Activated CD4-positive, CD25-positive, alpha-beta regulatory T cell treated with anti-CD3 and anti-CD28 coated beads, Interleukin-2, amount 50 U/mL, for 16 hours (primary cell): ENCODE measurements around the gene MYO18B.

Source experiments
- DNase-seq: peaks from one replicate; pipeline ENCODE4 v3.0.0-alpha.2; 2020; ENCODE audit warnings: low read depth, low spot score

MYO18B gene

DNA sequence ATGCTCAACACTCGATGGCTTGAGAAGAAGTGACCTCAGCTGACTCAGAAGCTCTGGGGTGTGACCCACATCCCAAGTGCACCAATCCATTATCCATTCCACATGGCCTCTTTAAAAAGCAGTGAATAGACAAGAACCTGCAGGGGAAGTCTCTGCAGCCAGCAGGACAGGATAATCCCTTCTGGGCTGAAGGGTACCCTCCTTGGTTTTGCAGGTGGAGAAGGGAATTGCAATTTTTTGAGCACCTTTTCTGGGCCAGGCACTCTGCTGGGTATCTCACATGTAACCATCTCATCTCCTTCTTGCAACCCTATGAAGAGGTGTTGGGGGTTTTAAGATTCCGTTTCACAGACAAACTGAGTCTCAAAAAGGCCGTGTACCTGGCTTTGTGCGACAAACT, 76.6 kb downstream of the MYO18B start:
- DNase-seq = no peak

DNA sequence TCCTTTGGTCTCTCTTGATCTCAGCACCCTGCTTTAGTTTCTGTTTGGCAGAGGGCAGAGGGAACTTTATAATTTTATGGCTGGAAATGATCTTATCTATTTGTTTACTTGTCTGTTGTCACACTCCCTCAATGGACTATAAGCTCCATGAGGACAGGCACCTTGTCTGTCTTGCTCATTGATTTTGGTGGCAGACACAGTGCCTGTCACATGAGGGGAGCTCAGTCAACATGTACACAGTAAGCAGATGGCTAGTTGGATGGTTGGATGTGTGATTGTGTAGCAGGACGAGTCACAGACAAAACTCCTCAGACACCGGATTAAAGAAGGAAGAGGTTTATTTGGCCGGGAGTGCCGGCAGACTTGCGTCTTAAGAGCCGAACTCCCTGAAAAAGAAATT, 80.4 kb downstream of the MYO18B start:
- DNase-seq = no peak

DNA sequence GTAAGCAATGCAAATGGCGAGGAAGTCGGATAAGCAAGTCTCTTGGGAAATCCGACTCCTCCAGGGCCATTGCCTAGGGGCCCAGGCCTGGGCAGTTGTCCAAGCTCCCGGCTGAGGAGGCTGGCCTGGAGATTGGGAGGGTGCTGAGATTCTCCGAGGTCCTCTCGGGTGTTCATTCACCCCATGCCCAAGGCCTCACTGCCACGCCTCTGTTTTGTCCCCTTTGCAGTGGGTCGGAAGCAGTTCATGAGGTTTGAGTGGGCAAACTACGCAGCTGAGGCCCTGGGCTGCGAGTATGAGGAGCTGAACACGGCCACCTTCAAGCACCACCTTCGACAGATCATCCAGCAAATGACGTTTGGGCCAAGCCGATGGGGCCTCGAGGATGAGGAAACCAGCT, 81.3 kb downstream of the MYO18B start:
- DNase-seq = no peak

DNA sequence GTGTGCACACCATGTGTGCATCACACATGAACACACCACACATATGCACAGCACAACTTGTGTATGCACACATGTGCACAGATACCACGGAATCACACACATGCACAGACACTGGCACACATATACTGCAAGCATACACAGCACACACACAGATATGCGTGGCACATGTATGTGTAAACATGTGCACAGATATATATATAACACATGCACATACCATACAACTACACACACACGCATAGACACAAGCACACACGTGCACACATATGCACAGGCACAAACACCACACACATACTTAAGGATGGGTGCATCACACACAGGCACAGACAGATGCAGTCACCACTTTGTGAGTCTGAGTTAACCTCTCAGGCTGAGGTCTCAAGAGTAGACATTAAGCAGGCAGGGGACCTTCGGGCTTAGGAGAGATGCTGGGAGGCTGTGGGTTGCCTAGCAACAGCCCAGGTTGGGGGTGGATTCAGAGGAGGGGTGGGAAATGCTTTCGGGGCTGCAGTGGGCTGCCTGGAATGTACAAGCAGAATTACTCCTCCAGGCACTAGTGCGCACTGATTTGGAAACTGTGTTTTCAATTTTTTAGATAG, 82.9 kb downstream of the MYO18B start:
- DNase-seq = no peak

DNA sequence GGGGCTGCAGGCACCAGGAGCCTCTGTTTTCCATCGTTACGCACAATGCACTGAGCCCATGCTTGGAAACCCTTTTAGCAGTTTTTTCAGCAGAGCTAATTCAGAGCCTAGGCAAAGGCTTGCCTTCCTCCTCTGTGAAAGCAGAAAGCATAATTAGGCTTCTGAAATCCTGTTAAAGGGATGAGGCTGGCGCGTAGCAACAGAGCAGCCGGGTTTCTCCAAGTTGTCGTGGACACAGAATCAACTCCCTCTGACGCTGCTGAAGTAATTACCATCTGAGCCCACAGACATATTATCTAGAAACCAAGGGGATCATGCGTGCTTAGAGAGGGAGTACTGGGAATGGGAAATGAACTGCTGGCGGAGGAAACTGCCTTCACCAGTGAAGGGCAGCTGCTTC, 85.4 kb downstream of the MYO18B start:
- no peak for DNase-seq

DNA sequence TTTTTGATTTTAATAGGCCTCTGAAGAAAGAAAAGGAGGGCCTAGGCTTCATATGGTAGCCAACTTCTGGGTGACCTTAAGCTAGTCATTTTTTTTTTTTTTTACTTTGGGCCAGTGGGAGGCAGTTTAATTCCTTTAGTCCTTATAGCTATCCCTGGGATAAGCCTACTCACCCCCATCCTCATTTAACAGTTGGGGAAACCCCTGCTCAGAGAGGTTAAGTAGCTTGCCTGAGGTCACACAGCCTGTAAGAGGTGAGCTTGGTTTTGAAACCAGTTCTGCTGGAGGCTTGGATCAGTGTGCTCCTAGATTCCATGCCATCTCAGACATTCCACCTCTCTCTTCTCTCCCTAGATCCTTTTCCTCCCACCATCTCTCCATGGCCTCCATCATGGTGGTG, 86.4 kb downstream of the MYO18B start:
- no peak for DNase-seq

DNA sequence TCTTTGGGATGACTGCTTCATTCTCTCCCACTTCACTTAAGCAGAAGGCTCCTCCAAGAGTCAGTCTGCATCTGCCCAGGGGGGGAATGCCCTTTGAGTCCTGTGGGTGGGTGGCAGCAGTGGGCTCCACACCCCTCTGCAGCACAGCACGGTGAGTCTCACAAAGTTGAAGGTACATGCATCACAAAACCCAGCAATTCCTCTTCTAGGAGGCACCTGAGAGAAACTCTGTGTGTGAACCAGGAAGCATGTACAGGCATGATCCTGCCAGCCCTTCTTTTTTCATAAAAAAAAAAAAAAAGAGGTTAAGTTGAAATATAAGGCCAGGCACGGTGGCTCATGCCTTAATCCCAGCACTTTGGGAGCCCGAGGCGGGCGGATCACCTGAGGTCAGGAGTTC, 87.2 kb downstream of the MYO18B start:
- no peak for DNase-seq

DNA sequence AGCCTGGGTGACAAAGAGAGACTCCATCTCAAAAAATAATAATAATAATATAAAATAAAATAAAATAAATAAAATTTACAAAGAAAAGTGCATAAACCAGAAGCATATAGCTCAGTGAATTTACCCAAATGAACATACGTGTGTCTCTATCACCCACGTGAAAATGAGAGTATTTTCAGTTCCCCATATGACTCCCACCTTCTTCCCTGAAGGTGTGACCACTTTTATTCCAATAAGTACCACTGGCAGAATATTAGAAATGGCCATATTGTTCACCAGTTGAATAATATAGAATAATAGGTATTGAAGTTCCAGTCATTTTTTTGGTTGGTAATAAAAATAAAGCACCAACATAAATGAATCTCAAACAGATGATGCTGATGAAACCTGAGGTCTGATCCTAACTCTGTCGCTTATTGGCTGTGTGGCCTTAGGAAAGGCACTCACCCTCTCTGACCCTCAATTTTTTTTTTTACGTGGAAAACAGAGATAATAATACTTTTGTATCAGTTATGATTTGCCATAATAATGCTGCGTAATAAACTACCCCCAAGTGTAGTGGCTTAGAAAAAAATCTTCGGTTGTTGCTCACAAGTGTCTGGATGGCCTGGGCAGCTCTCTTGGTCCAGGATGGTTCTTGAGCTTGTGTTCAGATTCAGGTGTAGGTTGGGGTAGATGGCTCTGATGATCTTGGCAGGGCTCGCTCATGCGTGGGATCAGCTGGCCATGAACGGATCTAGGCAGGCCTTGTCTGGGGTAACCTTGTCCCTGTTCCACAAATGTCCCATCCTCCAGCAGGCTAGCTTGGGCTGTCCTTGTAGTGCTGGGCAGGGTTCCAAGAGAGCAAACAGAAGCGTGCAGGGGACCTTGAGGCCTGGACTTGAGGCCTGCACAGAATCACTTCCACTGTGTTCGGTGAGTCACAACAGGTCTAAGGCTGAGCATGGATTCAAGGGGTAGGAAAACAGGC, 88.1 kb downstream of the MYO18B start:
- no peak for DNase-seq

DNA sequence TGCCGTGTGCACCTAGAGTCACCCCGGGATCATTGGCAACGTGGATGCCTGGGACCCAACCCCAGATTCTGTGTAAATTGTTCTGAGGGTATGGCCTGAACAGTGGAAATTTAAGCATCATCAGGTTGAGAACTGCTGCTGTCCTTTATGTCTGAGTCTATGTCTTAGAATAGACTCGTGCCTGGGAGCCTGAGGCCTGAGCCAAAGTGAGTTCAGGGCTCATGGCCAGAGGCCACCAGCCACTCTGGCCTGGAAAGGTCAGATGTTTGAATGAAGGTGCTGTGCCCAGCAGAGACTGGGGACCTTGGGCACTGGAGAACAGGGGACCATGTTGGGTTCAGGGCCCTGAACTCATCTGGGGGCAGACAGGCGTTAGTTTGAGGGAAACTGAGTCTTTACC, 91.1 kb downstream of the MYO18B start:
- DNase-seq = no peak

DNA sequence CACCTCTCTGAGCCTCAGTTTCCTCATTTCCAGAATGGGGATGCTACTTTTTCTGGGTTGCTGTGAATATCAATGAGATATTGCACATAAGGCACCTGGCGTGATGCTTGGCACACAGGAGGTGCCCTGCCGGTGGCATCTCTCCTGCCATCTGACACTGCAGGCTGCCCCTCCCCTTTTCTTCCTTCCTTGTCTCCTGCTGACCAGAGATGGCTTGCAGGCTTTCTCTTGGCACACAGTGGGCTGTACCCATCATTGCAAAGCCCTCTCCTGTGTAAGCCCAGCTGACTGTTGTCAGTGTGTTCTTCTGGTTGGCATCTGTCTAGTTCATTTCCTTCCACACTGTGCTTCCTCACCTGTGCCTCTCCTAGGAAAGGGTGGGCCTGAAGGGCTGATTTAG, 91.7 kb downstream of the MYO18B start:
- DNase-seq = no peak

DNA sequence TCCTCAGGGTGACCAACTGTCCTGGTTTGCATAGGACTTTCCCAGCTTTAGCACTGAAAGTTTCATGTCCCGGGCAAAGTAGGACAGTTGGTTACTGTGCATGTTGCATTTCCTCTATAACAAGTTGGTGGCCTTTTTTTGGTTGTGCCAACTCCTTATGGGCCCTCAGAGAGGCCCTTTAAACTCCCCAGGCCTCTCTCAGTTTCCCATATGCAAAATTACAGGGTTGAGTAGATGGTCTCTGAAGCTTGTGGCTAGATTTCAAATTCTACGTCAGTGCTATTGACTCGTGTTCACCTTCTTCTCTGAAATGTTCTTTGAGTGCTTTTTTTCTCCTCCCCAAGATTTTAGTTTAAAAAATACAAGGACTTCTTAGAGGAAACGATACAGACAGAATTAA, 92.5 kb downstream of the MYO18B start:
- no peak for DNase-seq

DNA sequence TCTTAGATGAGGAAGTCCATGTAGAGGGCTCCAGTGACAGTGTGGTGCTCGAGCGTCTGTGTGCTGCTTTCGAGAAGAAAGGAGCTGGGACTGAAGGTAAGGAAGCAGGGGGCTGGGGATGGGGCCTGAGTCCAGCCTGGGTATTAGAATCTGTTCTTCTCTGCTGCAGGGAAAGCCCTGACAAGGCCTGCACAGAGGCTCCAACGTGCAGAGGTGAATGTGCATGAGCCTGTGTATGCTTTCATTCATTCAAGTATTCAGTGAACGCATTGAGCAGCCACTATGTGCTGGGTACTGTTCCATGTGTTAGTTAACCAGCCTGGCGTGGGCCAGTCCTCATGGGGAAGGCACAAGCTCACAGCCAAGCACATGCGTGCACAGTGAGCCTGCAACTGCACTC, 93.4 kb downstream of the MYO18B start:
- DNase-seq = no peak

DNA sequence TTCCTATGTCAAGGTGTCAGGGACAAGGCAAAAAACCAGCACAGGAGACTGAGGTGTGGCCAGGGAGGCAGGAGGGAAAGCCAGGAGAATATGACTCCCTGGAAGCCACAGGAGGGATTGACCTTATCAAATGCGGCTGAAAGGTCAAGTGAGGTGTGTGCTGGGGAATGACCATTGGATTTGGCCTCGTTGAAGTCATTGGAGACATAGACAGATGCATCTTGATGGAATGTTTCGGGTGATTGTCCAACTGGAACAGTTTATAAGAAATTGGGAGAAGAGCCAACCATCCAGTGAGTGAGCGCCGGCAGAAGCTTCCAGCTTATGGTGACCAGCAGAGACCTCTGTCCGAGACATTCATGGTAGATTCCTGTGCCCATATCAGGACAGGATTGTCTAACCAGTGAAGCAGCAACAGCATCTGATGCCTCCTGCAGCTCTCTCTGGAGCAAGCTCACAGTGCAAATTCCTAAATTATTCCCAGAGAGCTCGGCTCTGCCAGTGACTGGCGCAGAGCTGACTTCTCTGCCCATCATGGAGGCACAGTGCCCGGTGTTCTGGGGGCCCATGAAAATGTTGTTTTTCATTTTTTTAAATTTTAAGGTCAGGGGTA, 95.4 kb downstream of the MYO18B start:
- DNase-seq = no peak

DNA sequence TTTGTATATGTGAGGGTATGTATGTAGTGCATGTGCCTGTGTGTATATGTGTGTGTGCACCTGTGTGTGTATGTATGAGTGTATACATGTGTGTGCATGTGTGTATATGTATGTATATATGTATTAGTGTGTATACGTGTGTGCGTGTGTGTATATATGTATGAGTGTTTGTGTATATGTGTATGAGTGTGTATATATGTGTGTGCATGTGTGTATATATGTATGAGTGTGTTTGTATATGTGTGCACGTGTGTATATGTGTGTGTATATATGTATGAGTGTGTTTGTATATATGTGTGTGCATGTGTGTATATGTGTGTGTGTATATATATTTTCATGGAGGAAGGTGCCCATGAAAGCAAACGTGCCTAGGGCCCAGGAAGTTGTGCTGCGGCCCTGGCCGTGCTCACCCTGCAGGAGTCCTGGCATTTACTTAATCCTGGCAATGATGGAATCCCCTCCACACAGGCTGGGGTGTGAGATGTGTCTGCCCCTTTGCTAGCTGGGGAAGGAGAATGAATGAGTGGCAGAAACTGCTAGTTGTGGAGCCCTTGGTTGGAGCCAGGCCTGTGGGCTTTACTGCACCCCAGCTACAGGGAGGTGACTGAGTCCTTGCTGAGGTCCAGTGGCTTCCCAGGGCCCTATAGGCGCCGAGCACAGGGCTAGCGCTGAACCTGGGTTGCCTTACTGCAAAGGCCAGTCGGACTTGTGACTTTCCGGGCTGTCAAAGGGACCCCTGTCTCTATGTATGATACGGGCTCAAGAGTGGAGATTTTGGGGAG, 97.2 kb downstream of the MYO18B start:
- no peak for DNase-seq

DNA sequence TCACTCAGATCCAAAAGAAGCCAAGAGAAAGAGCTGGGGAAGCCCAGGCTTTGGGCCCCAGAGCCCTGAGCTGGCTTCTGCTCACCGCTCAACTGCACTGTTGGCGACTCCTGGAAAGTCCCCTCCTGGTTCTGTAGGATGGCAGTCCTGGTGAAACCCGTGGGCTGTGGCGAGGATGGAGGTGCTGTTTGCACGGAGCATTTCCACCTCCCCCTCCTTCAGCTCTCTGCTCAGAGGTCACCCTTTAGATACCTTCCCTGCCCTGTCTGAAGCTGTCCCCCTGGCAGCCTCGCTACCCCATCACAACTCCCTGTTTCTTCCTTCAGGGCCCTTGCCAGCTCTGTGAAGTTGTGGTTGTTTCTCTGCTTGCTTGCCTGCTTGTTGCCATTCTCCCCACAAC, 97.8 kb downstream of the MYO18B start:
- DNase-seq = no peak

DNA sequence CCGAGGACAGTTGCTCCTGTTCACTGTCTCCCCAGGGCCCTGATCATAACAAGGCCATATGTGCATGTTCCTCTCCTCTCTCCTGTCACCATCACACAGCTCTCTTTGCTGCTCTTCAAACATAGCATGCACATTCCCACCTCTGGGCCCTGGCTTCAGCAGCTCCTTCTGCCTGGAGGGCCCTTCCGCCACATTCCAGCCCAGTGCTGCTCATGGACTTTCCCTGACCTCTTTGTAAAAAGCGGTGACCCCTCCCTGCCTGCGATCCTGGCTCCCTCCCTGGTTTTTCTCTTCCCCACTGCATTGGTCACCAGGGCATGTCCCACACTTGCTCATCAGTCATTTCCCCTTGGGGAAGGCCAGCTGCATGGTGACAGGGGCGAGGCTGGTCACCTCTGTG, 98.2 kb downstream of the MYO18B start:
- no peak for DNase-seq

DNA sequence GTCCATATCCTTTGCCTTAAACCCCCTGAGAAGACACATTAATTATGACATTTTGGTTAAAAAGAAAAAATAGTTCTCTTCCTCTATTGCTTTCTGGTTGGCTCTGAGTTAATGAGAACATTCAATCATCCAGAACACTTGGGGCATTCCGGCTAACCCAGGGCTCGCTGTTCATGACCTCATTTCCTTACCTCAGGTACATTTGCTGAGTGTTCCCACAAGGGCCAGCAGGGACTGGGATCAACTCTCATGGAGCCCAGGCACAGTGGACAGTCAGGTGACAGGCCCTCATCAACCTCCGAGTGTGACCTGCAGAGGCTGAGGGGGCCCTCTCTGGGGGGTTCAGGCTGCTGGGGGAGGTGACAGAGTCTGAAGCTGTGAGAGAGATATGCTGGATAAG, 98.9 kb downstream of the MYO18B start:
- DNase-seq = no peak

DNA sequence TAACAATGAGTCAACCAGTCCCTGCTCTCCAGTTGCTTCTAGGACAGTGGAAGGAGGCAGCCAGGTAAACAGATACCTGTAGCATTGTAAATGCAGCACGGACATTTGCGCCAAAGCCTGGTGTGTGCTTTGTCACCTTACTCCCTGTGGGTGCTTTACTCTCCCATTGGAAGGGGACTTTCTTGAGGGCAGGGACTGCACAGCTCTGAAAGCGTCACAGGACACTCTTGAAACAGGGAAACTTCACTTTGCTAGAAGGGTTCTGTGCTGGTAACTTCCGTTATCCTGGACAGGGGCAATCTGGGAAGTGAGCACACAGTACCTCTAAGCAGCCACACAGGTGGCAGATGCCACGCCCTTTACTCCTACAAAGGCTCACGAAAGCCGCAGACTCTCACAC, 99.8 kb downstream of the MYO18B start:
- no peak for DNase-seq

DNA sequence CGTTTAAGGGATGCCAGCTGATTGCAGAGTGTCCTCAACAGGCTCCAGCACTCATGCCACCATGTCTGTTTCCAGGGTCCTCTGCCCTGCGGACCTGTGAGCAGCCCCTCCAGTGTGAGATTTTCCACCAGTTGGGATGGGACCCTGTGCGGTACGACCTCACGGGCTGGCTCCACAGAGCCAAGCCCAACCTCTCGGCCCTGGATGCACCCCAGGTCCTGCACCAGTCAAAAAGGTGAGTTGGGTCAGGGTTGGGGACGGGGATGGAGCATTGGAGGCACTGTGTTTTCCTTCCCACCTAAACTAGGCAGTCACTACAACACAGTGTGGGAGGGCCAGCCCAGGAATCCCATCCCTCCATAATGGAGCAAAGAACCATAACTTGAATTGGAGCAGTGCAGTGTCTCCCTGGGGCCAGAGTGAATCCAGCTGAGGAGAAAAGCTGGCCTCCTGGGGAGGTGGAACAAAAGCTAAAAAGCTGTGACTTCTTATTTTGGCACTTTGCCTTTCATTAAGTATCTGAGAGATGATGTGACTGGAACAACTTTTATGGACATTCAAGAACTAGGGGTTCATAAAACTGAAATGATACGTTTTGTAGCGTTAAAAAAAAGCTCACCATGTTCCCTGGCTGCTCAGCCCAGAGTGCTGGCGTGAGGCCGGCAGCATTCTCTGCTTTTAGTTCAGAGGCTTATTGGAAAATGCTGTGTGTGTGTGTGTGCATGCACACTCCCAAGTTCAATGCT, 101.8 kb downstream of the MYO18B start:
- no peak for DNase-seq

DNA sequence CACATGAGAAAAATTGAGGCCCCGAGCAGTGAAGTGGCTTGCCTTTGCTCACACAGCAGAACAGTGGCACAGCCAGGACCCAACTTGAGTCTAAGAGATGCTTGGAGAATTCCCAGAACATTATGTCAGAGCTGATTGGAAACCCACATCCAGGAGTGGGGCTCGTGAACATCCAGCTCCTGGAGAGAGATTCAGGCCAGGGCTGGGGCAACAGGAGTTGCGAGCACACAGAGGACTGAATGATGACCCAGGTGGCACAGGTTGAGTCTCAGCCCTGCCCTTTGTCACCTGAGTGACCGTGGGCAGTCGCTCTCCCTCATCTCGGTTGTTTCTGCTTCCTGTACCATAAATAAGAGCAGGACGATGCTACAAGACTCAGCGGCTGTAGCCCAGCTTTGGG, 102.6 kb downstream of the MYO18B start:
- DNase-seq = no peak

DNA sequence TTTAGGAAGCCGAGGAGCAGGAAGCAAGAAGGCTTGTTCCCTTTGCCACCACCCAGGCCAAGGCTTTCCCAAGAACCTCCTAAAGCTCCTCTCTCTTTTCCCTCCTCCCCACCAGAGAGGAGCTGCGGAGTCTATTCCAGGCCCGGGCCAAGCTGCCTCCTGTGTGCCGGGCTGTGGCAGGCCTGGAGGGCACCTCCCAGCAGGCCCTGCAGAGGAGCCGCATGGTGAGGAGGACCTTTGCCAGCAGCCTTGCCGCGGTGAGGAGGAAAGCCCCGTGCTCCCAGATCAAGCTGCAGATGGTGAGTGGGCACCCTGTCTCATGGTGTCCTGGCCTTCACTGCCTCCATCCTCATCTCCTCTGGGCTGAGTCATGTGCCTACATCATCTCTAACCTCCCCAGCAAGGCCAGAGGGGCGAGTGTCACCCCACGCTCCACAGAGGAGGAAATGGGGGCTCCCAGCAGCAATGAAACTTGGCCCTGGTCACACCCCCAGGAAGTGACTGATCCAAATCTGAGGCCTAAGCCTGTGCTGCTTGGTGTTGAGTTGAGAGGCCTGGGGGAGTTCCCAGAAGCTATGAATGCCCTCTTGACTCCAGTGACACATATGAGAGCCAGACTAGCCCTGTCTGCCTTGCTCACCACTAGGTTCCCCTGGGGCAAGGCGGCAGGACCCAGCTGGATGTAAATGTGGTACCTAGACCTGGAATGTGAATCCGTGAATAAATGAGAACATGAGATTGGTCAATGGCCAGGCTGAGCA, 104.2 kb downstream of the MYO18B start:
- DNase-seq = no peak
